GM18519 (cell line): ENCODE data around the gene HSPA12B.

ENCODE experiments used
- ATAC-seq: cut with Tn5 transposase; IDR thresholded peaks from one replicate; pipeline ENCODE4 v1.9.1; 2021; ENCODE audit warnings: mild to moderate bottlenecking, moderate library complexity; ENCODE audit not compliant: unreplicated experiment, low FRiP score

HSPA12B gene

GRCh38 chr20:3747471-3747870 is 15.0 kb downstream of the HSPA12B start:
- no peak for ATAC-seq

DNA sequence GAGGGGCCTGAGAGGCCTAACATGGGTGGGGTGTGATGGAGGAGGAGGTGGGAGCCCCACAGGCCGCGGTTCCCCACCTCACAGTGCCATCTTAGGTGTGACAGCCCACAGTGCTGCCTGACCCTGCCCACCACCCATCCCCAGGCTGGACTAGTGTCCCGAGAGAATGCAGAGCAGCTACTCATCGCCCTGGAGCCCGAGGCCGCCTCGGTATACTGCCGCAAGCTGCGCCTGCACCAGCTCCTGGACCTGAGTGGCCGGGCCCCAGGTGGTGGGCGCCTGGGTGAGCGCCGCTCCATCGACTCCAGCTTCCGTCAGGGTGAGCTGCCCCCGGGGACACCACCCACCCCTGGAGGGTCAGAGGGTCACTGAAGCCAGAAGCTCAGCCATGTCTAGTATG is 15.6 kb downstream of the HSPA12B start:
- no peak for ATAC-seq

GRCh38 chr20:3749087-3749688 is 16.7 kb downstream of the HSPA12B start:
- ATAC-seq: no peak

DNA sequence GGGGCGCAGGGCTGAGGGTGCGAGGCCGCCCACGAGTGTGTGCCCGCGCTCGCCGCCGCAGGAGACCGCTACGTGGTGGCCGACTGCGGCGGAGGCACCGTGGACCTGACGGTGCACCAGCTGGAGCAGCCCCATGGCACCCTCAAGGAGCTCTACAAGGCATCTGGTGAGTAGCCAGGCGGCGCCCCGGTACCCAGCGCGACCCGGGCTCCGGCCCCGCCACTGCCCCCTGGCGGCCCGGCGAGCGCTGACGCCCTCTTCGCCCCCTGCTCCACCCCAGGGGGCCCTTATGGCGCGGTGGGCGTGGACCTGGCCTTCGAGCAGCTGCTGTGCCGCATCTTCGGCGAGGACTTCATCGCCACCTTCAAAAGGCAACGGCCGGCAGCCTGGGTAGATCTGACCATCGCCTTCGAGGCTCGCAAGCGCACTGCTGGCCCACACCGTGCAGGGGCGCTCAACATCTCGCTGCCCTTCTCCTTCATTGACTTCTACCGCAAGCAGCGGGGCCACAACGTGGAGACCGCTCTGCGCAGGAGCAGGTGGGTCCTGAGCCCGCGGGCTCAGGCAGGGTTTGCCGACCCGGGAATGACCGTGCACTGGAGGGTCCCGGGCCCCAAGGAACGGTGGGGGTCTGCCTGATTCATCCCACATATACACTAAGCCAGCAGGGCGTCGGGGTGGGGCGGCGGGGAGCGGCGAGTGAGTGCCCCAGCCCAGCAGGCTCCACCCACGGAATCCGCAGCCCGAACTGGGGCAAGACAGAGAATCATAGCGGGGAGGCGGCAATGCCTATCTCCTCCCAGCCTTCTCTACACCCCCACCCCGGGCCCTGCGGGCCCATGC is 17.4 kb downstream of the HSPA12B start:
- no peak for ATAC-seq

DNA sequence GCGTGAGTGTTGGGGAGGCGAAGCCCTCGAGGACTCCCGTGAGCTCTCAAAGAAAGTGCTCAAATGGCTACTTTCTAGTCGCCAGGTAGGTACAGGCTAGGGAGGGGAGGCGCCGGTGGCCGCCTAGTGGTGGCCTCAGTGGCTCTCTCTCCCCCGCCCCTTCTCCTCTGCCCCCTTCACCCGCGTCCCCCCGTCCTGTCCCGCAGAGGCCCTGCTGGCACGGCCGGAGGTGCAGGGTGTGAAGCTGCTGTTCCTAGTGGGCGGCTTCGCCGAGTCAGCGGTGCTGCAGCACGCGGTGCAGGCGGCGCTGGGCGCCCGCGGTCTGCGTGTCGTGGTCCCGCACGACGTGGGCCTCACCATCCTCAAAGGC is 18.8 kb downstream of the HSPA12B start:
- no peak for ATAC-seq

- ATAC-seq: no peak
Measured at GRCh38 chr20:3751675-3752385, 19.3 kb downstream of the HSPA12B start.

- ATAC-seq: no peak
Measured at GRCh38 chr20:3752386-3752759, 19.9 kb downstream of the HSPA12B start.

DNA sequence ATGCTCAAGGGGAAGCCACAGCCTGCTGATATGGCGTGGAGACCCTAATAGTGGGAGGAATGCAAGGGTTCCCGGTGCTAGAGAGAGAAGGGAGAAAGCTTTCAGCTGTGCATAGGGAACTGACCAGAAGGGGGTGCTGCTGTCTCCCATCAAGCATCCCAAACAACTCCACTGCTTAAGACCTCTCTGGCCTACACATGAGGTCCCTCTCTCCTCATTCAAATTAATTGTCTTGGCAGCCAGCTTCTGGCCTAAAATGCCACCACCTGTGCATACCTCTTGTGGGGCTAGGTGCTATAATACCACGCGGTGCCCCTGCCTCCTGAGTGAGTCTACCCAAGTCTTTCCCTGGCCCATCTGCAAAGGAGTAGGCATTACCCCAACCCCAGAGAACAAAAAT is 20.6 kb downstream of the HSPA12B start:
- ATAC-seq: no peak

GRCh38 chr20:3753501-3754275 is 21.2 kb downstream of the HSPA12B start:
- ATAC-seq: no peak

- ATAC-seq: no peak
Measured at GRCh38 chr20:3754276-3754630, 21.8 kb downstream of the HSPA12B start.

- no peak for ATAC-seq
Measured at GRCh38 chr20:3755269-3755668, 22.8 kb downstream of the HSPA12B start.

DNA sequence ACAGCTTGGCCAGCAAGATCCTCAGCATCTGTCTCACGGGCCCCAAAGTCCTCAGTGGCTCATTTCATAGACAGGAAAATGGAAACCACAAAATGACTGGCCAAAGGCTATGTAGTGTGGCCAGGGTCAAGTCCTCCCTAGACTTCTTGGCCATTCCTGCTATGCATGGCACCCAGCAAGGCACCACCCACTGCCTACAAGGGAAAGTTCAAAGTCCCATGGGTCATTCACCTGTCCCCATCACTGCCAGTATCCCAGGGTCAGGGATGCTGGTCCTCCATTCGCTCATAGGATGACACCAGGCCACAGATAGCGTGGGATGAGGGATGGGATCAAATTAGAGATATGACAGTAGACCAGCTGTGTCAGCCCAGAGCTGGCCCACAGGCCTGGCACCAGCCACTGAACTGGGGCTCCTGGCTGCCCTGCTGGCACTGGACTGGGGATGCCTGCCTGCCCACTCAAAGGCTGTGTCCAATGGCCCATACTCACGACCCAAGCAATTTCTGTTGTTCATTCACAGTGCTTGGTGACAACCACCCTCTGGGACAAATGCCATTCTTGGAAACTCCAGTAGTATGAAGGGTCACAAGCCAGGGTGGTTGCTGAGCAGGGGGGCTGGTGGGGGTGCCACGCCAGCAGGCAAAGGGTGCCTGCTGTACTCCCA is 23.5 kb downstream of the HSPA12B start:
- no peak for ATAC-seq

DNA sequence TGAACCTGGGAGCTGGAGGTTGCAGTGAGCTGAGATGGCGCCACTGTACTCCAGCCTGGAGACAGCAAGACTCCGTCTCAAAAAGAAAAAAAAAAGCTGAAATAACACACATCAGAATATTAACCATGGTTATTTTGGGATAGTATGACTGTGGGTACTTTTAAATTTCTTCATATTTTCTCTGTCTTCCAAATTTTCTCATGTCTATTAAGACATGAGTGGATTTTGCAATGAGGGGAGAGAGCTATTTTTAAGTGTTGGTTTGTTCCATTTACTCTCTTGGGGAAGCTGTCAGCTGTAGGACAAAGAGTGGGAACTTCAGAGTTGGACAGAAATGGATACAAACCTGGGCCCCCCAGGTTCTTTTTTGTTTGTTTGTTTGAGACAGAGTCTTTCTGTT is 24.8 kb downstream of the HSPA12B start:
- no peak for ATAC-seq

- ATAC-seq: no peak
Measured at GRCh38 chr20:3758566-3758965, 26.1 kb downstream of the HSPA12B start.

GRCh38 chr20:3759316-3759823 is 26.9 kb downstream of the HSPA12B start:
- no peak for ATAC-seq

- ATAC-seq: no peak
Measured at GRCh38 chr20:3759884-3760283, 27.4 kb downstream of the HSPA12B start.

- no peak for ATAC-seq
Measured at GRCh38 chr20:3760655-3761348, 28.3 kb downstream of the HSPA12B start.

- no peak for ATAC-seq
Measured at GRCh38 chr20:3763671-3764601, 31.5 kb downstream of the HSPA12B start.

GRCh38 chr20:3764659-3765058 is 32.2 kb downstream of the HSPA12B start:
- no peak for ATAC-seq
